Spleen (tissue), 11 donors: ENCODE measurements around the gene TMBIM1. TPM values are rescaled to one million over a fixed set of nuclear protein-coding genes. Genes with fewer than 3 reads are reported as not detected.

Experiments used
- DNase-seq: peaks from one replicate; pipeline ENCODE4 v3.0.0-alpha.2; 2020
- H3K27ac ChIP-seq, 8 donors: fragments of 200-600 bp; sonication (generic) in 7 of 8; 1 replicate in 4 of 8; 2 replicates in 4 of 8; pipeline versions ENCODE4 v1.5.0 to v1.8.0; 2016 to 2021; ENCODE audit warnings: inconsistent platforms in 4 of 8, mild to moderate bottlenecking in 4 of 8, moderate library complexity in 1 of 8
- H3K27me3 ChIP-seq, 7 donors: fragments of 200-600 bp; sonication (generic) in 6 of 7; replicated peaks in 1 of 7; 1 replicate in 4 of 7; 2 replicates in 3 of 7; pipeline versions ENCODE4 v1.5.0 to v1.8.0; 2016 to 2021; ENCODE audit warnings: inconsistent platforms in 3 of 7, mild to moderate bottlenecking in 1 of 7
- H3K36me3 ChIP-seq, 6 donors: fragments of 200-600 bp; sonication (generic) in 5 of 6; 1 replicate in 4 of 6; 2 replicates in 2 of 6; pipeline versions ENCODE4 v1.5.0 to v1.8.0; 2016 to 2021; ENCODE audit warnings: inconsistent platforms in 2 of 6
- H3K4me1 ChIP-seq, 6 donors: fragments of 200-600 bp; sonication (generic) in 5 of 6; 1 replicate in 3 of 6; 2 replicates in 3 of 6; pipeline versions ENCODE4 v1.5.0 to v1.8.0; 2016 to 2021; ENCODE audit warnings: inconsistent platforms in 3 of 6
- H3K4me3 ChIP-seq, 8 donors: fragments of 200-600 bp; sonication (generic) in 7 of 8; 1 replicate in 4 of 8; 2 replicates in 4 of 8; pipeline versions ENCODE4 v1.5.0 to v1.8.0; 2016 to 2021; ENCODE audit warnings: inconsistent platforms in 4 of 8, mild to moderate bottlenecking in 4 of 8, moderate library complexity in 2 of 8
- H3K9me3 ChIP-seq, 8 donors: fragments of 200-600 bp; sonication (generic) in 7 of 8; 1 replicate in 4 of 8; 2 replicates in 4 of 8; pipeline versions ENCODE4 v1.5.0 to v1.8.0; 2016 to 2021; ENCODE audit warnings: inconsistent platforms in 4 of 8
- CTCF ChIP-seq, 11 experiments: fragments of 200-600 bp in 7 of 11; fragments of 450-650 bp in 4 of 11; sonication (generic) in 4 of 11; IDR thresholded peaks in 8 of 11; conservative IDR thresholded peaks in 3 of 11; 1 replicate in 7 of 11; 2 replicates in 4 of 11; pipeline versions ENCODE4 v1.4.0 to v1.8.0; 2016 to 2021; ENCODE audit warnings: antibody characterized with exemption in 11 of 11, inconsistent platforms in 4 of 11, mild to moderate bottlenecking in 1 of 11
- POLR2A ChIP-seq, 3 donors: fragments of 450-650 bp; IDR thresholded peaks; one replicate each; pipeline ENCODE4 v1.5.1; 2017; ENCODE audit warnings: antibody characterized with exemption in 3 of 3, mild to moderate bottlenecking in 1 of 3
- POLR2AphosphoS5 ChIP-seq, 3 donors: sonication (generic); formaldehyde crosslinking; IDR thresholded peaks; one replicate each; pipeline ENCODE4 v1.5.1; 2017; ENCODE audit warnings: antibody characterized with exemption in 3 of 3
- WGBS, 5 donors: extraction: QIAGEN DNeasy Blood & Tissue Kit in 3 of 5; methylation state at CpG; one replicate each; pipeline versions ENCODE4 v1.1.5 to v1.1.7; 2013 to 2018; 5-methylcytosine and 5-hydroxymethylcytosine counted together
- intact Hi-C: fragments of 100-400 bp; cut with DNase I; formaldehyde crosslinking; loops from one replicate; pipeline ENCODE4 v1.15.0; 2023; ENCODE audit warnings: low total_unique reads
- polyA plus RNA-seq, 3 donors: library from polyadenylated mRNA; stranded (reverse); fragments of 200-250 nt; gene quantifications; one replicate each; pipeline ENCODE4 v1.2.1, GENCODE V29; 2013
- total RNA-seq, 7 donors: library from RNA; depleted of rRNA in 3 of 7; stranded (reverse); fragments of >200 nt in 3 of 7; fragmentation: NEBNext Ultra II Directional in 4 of 7; extraction: Animal tissue kit (Norgen Biotek cat#: 25700) in 4 of 7; gene quantifications; one replicate each; pipeline versions ENCODE4 v1.1.0 to v1.2.1, GENCODE V29; 2016 to 2021
- donor health status: healthy with polysubstance abuse.
- donor health status: DM: no; HTN: no; CAD: no; lungs with moderate emphysema.
- donor health status: DM: no; HTN: no; CAD: no.
- donor health status: Bipolar disorder and iron deficiency.
- donor health status: healthy.
- donor health status: DM: no; HTN: no; CAD: no.
- donor health status: DM: yes; HTN: yes; CAD: no.

TMBIM1 gene
- total and polyA plus RNA-seq, 10 donors, result 17.2 to 121 (median 85.2) TPM

- intact Hi-C loops, result no loop called here
- peak in 2 of 3 donors; percentile 43 to 55 for TF ChIP-seq POLR2AphosphoS5 (IDR thresholded peaks at IDR 0.05)
- no peak for TF ChIP-seq POLR2A (IDR thresholded peaks at IDR 0.05)
- Histone ChIP-seq H3K27me3 (no peaks in the 10 kb centered on the region), H3K4me1 (peaks cover 21 to 93% (median 70%) of the 10 kb centered on the region in 6 donors), H3K27ac (peak within 1 kb of the TSS in 6 of 8 donors; percentile 3 to 84 (median 78)), H3K36me3 (peaks cover 0 to 52% (median 41%) of the 10 kb centered on the region in 6 donors), H3K9me3 (no peaks in the 10 kb centered on the region), H3K4me3 (peak within 1 kb of the TSS in 2 of 8 donors; percentile 20 to 26)
- 63 to 81% (median 79%) methylated on average over 7 to 10 of the region's 10 CpGs for WGBS, 5 donors
- no peak for DNase-seq
Measured at GRCh38 chr2:218260742-218261422, 31.4 kb downstream of the TMBIM1 start, which contains the start of gene GPBAR1. Gene GPBAR1 (plus strand): TSS chr2:218261015. CDS start chr2:218262725, 1,710 bp downstream.

GRCh38 chr2:218260166-218260565, 32.1 kb downstream of the TMBIM1 start:
- DNase-seq, result no peak
- intact Hi-C loops, result no loop called here
- no peak for TF ChIP-seq POLR2A (IDR thresholded peaks at IDR 0.05)
- no peak for TF ChIP-seq POLR2AphosphoS5 (IDR thresholded peaks at IDR 0.05)
- no peak for TF ChIP-seq CTCF (IDR thresholded peaks at IDR 0.05 in 8 of 11, conservative IDR thresholded peaks at IDR 0.05 in 3 of 11)
- H3K4me1 ChIP-seq, result peaks cover 21 to 88% (median 70%) of the 10 kb centered on the region in 6 donors
- no peaks in the 10 kb centered on the region for H3K27me3 ChIP-seq
- H3K36me3 ChIP-seq, result peaks cover 0 to 52% (median 41%) of the 10 kb centered on the region in 6 donors
- no peaks in the 10 kb centered on the region for H3K9me3 ChIP-seq
- 83 to 94% (median 88%) methylated on average over 5 of the region's 5 CpGs for WGBS, 5 donors
- peak overlapping the region in 5 of 8 donors; percentile 71 to 84 (median 78) for H3K27ac ChIP-seq
- H3K4me3 ChIP-seq, result no peak overlapping the region

- Histone ChIP-seq H3K9me3 (no peaks in the 10 kb centered on the region), H3K4me1 (peaks cover 20 to 80% (median 65%) of the 10 kb centered on the region in 6 donors), H3K36me3 (peaks cover 1 to 52% (median 40%) of the 10 kb centered on the region in 6 donors), H3K27me3 (no peaks in the 10 kb centered on the region), H3K4me3 (no peak overlapping the region), H3K27ac (peak overlapping the region; percentile 59 to 84 (median 75))
- DNase-seq, result no peak
- 51 to 75% (median 67%) methylated on average over 15 of the region's 15 CpGs for WGBS, 5 donors
- TF ChIP-seq POLR2AphosphoS5 (IDR thresholded peaks at IDR 0.05) (peak; percentile 41 to 65 (median 55)), POLR2A (IDR thresholded peaks at IDR 0.05) (no peak)
- intact Hi-C loops, result loop anchor here (5.0 kb wide), 1 partner anchor 72 kb away; no protein-coding TSS in a partner anchor
Measured at GRCh38 chr2:218259099-218259961, 33.0 kb downstream of the TMBIM1 start.

- intact Hi-C loops, result loop anchor here (5.0 kb wide), 1 partner anchor 70 kb away; no protein-coding TSS in a partner anchor
- no peaks in the 10 kb centered on the region for H3K9me3 ChIP-seq
- peaks cover 18 to 68% (median 56%) of the 10 kb centered on the region in 6 donors for H3K4me1 ChIP-seq
- peak overlapping the region; percentile 28 to 82 (median 58) for H3K27ac ChIP-seq
- no peak for DNase-seq
- peak in 9 of 11 experiments; percentile 49 to 80 (median 66) for TF ChIP-seq CTCF (IDR thresholded peaks at IDR 0.05 in 8 of 11, conservative IDR thresholded peaks at IDR 0.05 in 3 of 11)
- peak in 2 of 3 donors; percentile 7 to 81 for TF ChIP-seq POLR2AphosphoS5 (IDR thresholded peaks at IDR 0.05)
- TF ChIP-seq POLR2A (IDR thresholded peaks at IDR 0.05), result no peak
- H3K27me3 ChIP-seq, result no peaks in the 10 kb centered on the region
- H3K36me3 ChIP-seq, result peaks cover 6 to 52% (median 45%) of the 10 kb centered on the region in 6 donors
- no peak overlapping the region for H3K4me3 ChIP-seq
- 12 to 30% (median 21%) methylated on average over 8 of the region's 8 CpGs for WGBS, 5 donors
Measured at GRCh38 chr2:218257390-218257981, 34.8 kb downstream of the TMBIM1 start.
